GM12892 (cell line): ENCODE data around the gene SOBP.

Source experiments
- POLR2A ChIP-seq: IDR thresholded peaks from 2 replicates; pipeline ENCODE4 v1.6.1; 2011; ENCODE audit warnings: low read depth, low read length, control low read depth
- POLR2AphosphoS5 ChIP-seq: IDR thresholded peaks from 2 replicates; pipeline ENCODE4 v1.6.1; 2011; ENCODE audit warnings: low read depth, low read length, control low read depth
- TAF1 ChIP-seq: IDR thresholded peaks from 2 replicates; pipeline ENCODE4 v1.6.1; 2011; ENCODE audit warnings: low read depth, mild to moderate bottlenecking, control low read depth, low read length, borderline replicate concordance

DNA sequence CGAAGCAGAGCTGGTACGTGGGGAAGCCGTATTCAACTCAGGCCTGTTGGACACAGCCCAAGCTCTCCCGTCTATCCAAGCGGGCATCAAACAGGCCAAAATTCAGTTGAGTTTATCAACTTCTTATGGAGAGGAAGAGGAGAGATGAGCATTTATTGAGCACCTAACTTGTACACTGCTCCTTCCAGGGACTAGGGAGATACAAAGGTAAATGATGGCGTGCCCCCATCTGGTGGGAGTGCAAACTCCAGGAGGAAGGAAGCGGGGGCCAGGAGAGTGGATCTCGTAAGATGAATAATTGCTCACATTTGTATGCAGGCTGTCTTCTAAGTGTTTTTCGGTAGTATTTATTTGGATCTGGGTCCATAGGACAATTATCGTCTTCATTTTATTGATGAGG is 146.6 kb downstream of the SOBP start:
- TF ChIP-seq POLR2A, result no peak
- TF ChIP-seq TAF1, result no peak
- TF ChIP-seq POLR2AphosphoS5, result no peak
